NCI-H345 (cell line): ENCODE data around the gene MCM3.
A peak's percentile ranks its signal among the peaks of the same experiment; 100 is the strongest.

Experiments used
- DNase-seq: peaks from one replicate; lab custom pipeline; 2025; lab: John Stamatoyannopoulos, UW

MCM3 gene

DNA sequence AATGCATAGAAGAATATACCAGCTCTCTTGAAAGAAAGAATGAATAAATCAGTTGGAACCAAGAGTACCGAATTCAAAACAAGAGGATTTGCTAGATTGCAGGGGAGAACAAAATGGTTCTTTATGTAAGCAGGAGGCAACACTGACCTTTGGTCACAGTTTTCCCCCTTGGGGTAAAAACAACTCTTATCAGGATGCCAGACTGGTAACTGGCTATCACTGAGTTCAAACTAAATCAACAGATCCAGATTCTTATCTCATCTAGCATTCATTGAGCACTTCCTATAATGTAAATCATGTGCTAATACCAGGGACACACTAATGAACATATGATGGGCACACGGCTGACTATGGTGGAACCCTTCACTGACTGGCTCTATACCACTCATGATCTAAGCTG lies 35.5 kb downstream of the MCM3 start:
- DNase-seq = no peak

DNA sequence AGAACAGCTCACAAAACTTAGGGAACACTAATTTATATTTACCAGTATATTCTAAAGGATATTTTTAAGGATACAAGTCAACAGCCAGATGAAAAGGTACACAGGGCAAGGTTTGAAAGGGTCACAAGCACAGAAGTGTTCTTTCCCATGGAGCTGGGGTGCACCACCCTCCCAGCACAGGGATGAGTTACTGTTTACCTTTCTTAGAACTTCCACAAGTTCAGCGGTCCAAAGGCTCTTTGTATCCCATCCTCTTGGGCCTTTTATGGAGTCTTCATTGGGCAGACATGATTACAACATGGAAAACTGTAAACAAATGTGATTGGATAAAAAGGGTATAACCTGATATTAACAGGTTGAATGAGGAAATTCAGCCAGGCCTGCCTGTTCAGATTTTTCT lies 39.1 kb downstream of the MCM3 start:
- no peak for DNase-seq

DNA sequence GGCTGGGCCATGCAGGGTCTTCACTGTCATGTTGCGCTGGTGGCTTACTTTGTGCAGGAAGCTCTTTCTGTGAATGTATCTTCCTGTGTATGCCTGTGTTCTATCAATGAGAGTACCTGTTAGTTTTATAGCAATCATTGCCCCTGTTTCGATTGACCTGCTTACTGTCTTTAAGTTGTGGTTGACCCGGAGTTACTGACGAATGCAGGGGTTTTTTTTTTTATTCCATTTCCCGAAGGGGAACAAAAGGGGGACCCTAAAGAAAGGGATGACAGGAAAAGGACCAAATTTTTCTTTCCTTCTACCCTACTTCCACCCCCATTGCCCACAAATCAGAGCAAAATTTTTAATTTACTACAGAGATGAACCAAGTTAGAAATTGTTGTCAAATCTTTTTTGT lies 40.1 kb downstream of the MCM3 start, which contains the start of gene IL17F:
IL17F (minus strand) TSS at position 101 of the 400 bp plus-strand sequence; CDS start at position 30, 71 bp downstream.
- no peak for DNase-seq

DNA sequence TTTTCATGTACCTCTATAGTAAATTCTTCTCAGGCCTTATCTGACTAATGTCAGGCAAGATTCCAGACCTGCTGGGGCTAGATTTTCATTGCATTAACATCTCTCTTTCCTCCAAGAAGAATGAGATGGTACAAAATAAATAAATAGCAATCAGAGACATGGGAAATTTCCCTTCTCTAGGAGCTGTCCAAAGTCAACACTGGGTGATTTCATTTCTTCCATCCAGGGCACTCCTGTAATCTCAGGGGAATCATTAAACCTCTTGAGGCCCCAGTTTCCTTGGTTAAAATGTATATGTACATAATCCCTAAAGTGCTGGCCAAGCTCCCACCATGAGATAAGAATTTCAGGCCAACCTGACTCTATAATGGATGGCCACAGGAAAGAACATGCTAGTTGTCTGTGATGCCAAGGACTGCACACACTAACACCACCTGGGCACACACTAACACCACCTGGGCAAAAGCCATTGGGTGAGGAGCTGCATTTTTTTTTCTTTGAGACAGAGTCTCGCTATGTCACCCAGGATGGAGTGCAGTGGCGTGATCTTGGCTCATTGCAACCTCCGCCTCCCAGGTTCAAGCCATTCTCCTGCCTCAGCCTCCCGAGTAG lies 41.2 kb downstream of the MCM3 start:
- no peak for DNase-seq

DNA sequence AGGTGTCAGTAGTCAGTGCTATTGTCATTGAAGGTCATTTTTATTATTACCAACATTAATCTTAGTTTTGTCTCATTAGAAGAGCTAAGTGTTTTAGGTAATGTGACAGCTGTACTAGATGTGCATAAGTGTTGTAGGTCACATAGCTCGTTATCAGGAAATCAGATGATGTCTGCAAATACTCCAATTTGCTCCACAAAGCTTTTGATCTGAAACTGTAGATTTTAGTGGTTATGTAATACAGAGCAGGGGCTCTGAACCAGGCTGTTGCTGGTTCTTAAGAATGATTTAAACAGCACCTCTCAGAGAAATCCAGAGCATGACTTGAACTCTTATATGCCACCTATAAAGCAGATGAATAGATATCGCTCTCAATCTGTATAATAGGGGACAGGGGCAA lies 42.7 kb downstream of the MCM3 start:
- DNase-seq = no peak

DNA sequence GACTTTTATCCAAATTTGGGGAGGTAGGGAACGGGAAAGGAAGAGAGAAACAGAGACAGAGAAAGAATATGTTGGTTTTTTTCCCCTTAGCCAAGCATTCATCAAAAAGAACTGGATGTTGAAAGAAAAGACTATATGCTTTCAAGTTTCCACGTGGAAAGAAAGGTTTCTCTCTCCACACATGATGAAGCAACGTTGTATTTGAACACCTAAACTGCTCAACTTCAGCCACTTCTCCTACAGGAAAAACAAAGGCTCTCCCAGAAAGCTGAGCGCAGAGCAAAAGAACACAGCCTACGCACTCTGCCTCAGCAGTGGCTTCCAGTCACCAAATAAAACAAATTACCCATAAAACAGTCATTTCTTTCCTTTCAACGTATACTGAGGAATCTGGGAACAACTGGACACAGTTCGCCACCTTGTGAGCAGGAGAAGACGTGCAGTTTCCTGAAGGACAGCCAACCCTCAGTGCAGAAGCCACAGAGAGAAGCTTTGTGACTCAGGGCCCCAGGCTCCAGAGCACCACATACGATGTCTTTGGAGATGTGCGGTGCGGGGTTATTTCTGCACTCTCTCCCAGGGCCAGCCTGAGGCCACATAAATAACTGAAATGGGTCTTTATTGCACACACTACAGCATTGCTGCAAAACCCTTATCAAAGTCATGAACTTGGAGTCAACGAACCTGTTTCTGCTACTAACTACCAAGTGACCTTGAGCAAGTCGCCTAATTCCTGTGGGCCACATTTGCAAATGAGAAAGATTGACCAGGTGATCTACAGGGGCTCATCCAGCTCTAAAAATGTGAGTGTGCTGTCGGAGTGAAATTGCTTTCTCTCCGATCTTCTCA lies 50.3 kb downstream of the MCM3 start:
- DNase-seq = peak; percentile 18

DNA sequence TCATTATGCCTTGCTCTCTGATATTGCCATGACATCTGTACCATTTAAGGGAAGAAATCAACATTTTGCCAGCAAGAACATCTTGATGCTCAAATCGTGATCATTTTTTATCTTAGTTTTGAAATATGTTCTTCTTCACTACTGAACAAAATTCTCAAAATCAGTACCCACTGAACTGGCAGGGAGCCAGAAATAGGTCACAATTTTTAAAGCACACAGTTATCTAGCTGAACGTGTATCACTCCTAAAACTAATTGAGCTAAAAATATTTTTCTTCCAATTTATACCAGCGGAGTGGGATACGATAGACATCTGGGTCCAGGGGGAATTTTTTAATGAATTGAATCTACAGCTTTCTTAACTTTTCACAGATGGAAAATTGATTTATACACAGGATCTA lies 51.5 kb downstream of the MCM3 start:
- no peak for DNase-seq

DNA sequence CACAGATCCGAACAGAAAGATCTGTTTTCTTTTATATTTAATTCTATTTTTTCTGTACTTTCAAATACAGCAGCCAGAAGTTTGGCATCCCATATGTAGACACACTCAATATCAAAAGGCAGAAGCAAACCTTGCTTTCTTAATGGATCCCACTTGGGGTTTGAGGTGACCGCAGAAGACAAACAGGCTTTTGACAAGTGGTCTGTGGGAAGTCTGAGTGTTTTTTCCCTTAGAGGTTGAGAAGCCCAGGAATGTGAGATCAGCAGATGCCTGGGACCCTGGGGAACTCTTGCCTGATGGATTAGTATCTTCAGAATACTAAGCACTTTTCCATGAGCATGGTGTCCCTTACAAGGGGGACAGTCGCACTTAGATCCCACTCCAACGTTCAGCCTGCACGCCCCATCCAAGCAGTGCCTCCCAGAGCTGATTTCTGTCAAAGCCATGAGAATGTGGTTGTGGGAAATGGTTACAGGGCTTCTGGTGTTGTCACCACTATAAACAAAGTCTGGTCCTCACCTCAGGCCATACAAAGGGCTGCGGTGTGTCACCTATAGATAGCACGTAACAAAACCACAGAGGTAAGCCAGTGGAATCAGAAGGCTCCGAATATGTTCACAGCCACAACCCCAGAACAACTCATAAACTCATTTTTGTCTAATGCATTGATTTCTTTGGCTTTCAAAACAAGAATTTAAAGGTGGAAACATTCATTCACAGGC lies 53.0 kb downstream of the MCM3 start:
- no peak for DNase-seq

DNA sequence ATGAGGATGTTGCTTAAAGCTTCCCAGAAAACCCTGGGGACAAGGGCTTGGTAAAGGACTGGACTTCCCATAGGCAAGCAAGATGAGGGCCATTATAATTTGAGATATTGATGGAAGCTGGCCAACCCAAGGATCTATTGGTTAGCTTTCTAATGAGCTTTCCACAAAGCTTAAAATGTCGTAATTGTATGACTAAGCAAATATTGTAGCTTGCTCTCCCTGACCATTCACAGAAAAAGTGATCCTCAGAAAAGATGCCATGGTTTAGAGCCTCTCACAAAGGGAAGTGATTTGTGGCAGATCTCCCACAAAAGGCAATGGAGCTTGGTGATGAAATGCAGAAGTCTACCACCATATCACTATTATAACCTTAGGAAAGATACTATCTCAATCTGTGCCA lies 53.9 kb downstream of the MCM3 start:
- no peak for DNase-seq

DNA sequence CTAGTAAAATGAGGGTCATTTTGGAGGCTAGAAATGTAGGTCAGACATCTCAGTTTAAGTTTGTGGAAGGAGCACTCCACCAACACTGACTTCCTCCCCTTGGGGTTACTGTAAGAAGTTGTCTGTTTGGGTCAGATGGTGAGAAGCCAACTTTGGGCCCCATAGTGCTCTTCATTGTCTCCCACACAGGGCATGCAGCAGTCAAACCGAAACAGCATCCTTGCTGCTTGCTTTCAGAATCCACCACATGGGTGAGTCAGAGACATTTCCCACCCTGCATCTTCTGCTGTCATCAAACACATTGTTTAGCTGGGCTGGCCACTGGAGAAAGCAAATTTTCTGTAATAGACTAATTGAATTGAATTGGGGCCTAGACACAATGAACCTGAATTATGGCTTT lies 57.0 kb downstream of the MCM3 start:
- DNase-seq = no peak

DNA sequence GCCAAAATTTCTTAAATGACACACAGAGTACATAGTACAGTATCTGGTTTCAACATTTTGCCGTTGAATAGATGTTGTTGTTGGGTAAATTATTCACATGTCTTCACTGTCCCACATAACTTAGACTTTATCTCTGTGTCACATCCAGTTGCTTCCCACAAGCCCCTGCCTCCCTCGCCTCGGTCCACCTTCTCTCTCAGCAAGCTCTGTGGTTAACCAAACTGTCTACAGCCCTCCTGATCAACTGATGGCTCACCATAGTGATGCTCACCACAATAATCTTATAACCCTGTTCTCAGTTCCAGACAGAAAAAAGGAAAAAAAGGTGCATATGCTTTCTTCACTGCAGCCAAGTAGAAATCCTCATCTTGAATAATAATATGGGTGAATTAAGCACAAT lies 63.2 kb downstream of the MCM3 start:
- no peak for DNase-seq

DNA sequence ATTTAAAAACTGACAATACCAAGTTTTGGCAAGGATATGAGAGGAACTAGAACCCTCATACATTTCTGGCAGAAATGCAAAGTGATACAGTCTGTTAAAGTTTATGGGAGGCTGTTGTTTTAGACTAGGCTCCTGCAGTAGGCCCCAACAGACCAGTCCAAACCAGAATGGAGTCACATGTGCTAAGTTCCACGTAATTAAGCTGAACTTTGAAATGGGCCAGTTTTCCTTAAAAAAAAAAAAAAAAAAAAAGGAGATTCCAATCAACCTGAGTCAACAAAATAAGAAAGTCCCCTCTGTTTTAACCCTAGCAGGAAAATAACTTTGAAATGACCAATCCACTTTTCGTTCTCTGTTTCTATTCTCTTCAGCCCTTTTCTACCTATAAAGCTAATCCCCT lies 66.8 kb downstream of the MCM3 start:
- no peak for DNase-seq

DNA sequence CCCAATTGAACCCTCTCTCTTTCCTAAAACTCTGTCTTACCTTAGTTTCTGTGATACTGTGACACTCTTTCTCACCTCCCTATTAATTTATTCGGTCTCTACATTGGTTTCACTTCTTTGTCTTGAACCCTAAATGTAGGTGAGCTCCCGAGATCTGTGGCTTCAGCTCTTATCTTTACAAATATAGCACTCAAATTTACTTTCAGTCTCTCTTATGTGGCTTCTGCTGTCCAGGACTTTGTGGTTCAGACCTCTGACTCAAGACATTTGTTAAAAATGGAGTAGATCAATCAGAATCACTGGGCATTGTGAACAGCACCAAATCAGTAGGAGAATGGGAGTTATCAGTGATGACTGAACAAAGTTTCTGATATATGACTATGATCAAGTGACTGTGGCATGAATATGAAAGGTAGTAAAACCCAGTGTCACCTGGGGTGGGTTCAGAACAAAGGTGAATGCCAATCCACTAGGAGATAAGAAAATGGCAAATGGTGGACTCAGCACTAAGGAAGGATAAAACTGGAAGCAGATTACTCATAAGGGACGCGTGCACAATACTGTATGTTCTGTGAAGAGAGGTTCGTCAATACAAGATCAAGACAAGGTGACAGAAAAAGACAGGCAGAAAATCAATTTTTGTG lies 67.5 kb downstream of the MCM3 start:
- DNase-seq = no peak

DNA sequence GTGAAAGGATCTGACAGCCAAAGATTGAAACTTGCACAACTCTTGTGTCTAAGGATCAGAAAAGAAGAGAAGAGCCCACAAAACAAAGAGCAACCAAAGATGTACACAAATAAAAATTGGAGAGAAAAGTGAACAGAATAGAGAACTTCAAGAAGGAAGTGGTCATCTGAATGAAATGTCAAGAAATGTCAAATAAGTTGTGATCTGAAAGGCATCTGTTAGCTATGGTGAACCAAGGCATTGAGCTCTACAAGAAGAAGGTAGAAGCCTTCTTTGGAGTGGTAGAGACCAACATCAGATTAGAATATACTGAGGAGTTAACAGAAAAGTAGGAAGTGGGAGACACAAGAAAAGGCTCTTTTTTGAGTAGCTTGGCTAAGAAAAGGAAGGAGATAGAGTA lies 68.8 kb downstream of the MCM3 start:
- DNase-seq = no peak
